ENCODE measurements around the gene SLC35A5. TPM values are rescaled to one million over a fixed set of nuclear protein-coding genes. Genes with fewer than 3 reads are reported as not detected.
"Not testable (repeated sequence)": the region's sequence is repeated elsewhere in the genome, so short reads cannot be mapped to it uniquely, and the experiment has no call there.

SLC35A5 gene
- 8.7 TPM for polyA plus RNA-seq (2012; ENCODE audit: low read depth, missing spikeins)

DNA sequence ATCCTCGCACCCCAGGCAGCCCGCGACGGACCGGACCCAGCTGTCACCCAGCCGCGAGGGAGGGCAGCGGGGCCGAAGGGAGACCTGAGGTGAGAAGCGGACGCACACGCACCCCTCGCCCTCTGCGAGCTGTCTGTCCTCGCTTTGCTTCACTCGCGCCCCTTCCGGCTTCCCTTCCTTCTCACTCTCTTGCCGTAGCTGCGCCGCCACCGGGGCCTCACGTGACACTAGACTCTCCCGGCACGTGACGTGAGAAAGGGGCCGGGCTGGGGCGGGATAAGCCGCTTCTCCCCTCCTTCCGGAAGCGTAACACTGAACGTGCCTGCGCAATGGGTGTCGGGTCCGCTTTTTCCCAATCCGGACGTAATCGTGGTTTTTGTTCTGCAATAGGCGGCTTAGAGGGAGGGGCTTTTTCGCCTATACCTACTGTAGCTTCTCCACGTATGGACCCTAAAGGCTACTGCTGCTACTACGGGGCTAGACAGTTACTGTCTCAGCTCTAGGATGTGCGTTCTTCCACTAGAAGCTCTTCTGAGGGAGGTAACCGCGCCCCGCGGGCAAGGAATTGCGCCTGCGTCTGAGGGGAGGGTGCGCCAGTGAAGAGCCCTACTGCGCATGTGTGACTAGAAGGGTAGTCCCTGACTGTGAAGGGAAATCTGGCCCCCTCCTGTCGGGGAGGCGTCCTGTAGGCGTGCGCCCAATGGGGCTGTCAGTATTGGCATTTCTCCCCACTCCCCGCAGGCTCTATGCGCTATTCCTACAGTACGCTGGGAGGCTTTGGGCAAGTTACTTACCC is at the start of gene SLC35A5, which contains the start of gene ATG3:
SLC35A5 (plus strand) TSS at position 312 of the 796 bp plus-strand sequence. CDS start 1,359 bp downstream, outside the sequence.
ATG3 (minus strand) TSS at position 229 of the 796 bp plus-strand sequence. CDS start 434 bp downstream, outside the sequence.
- TF ChIP-seq SPI1 (IDR thresholded peaks at IDR 0.05; ENCODE audit: low read depth, low read length) (no peak), TAF1 (IDR thresholded peaks at IDR 0.05; ENCODE audit: low read depth, low read length) (peak; percentile 33), POLR2A (IDR thresholded peaks at IDR 0.05; ENCODE audit: low read depth, low read length) (peak; percentile 89), POLR2AphosphoS5 (IDR thresholded peaks at IDR 0.05; ENCODE audit: low read depth, low read length) (peak; percentile 89), PAX5 (IDR thresholded peaks at IDR 0.05; ENCODE audit: insufficient read depth, low read length, severe bottlenecking) (no peak), POU2F2 (IDR thresholded peaks at IDR 0.05; ENCODE audit: low read depth, low read length) (peak; percentile 25; the same call in 1 of the 2 replicates)
- peak; percentile 98 for FAIRE-seq
- peak; percentile 68 for DNase-seq (ENCODE audit: insufficient read length, low spot score)

DNA sequence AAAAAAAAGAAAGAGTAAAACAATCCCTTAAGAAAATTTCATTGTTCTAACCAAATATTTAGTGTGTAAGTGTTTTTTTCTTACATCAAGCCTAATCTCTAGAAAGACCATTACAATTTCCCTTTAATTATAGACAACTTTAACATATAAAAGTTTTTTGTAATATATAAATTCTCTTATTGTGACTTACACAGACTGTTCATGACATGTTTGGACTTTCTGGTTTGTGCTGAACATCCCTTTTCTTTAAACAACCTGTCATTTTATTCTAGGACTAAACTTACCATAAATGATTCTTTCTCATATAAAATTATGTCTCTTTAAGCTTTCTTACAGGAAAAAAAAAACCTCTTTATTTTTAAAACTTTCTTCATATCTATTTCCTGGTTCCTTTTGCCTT is 49.5 kb upstream of the SLC35A5 start:
- TF ChIP-seq PAX5 (IDR thresholded peaks at IDR 0.05; ENCODE audit: insufficient read depth, low read length, severe bottlenecking) (no peak), TAF1 (IDR thresholded peaks at IDR 0.05; ENCODE audit: low read depth, low read length) (no peak), POLR2A (IDR thresholded peaks at IDR 0.05; ENCODE audit: low read depth, low read length) (no peak), POLR2AphosphoS5 (IDR thresholded peaks at IDR 0.05; ENCODE audit: low read depth, low read length) (no peak), POU2F2 (IDR thresholded peaks at IDR 0.05; ENCODE audit: low read depth, low read length) (no peak), SPI1 (IDR thresholded peaks at IDR 0.05; ENCODE audit: low read depth, low read length) (no peak)
- FAIRE-seq (no peak), DNase-seq (ENCODE audit: insufficient read length, low spot score) (no peak)

- no peak for DNase-seq (ENCODE audit: insufficient read length, low spot score)
- TF ChIP-seq POLR2AphosphoS5 (IDR thresholded peaks at IDR 0.05; ENCODE audit: low read depth, low read length) = no peak
- TF ChIP-seq TAF1 (IDR thresholded peaks at IDR 0.05; ENCODE audit: low read depth, low read length) = no peak
- TF ChIP-seq POLR2A (IDR thresholded peaks at IDR 0.05; ENCODE audit: low read depth, low read length) = no peak
- no peak for TF ChIP-seq POU2F2 (IDR thresholded peaks at IDR 0.05; ENCODE audit: low read depth, low read length)
- no peak for TF ChIP-seq SPI1 (IDR thresholded peaks at IDR 0.05; ENCODE audit: low read depth, low read length)
- TF ChIP-seq PAX5 (IDR thresholded peaks at IDR 0.05; ENCODE audit: insufficient read depth, low read length, severe bottlenecking) = no peak
- peak; percentile 94 for FAIRE-seq
These were observed 47.2 kb upstream of the SLC35A5 start for GRCh38 chr3:112514527-112515128.

DNA sequence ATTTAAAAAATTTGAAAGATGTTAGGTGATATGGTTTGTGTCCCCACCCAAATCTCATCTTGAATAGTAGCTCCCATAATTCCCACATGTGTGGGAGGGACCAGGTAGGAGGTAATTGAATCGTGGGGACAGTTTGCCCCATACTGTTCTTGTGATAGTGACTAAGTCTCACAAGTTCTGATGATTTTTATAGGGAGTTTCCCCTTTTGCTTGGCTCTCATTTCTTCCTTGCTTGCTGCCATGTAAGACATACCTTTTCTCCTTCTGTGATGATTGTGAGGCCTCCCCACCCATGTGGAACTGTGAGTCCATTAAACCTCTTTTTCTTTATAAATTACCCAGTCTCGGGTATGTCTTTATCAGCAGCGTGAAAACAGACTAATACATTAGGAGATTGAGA is 42.9 kb upstream of the SLC35A5 start:
- FAIRE-seq = peak; percentile 75
- not testable (repeated sequence) for DNase-seq (ENCODE audit: insufficient read length, low spot score)

- FAIRE-seq (peak; percentile 86), DNase-seq (ENCODE audit: insufficient read length, low spot score) (peak; percentile 18)
- no peak for TF ChIP-seq POLR2AphosphoS5 (IDR thresholded peaks at IDR 0.05; ENCODE audit: low read depth, low read length)
These were observed 42.3 kb upstream of the SLC35A5 start for GRCh38 chr3:112519424-112520001.

GRCh38 chr3:112524127-112524526 is 37.7 kb upstream of the SLC35A5 start:
- not testable (repeated sequence) for DNase-seq (ENCODE audit: insufficient read length, low spot score); FAIRE-seq

- FAIRE-seq (peak; percentile 45), DNase-seq (ENCODE audit: insufficient read length, low spot score) (no peak)
- TF ChIP-seq PAX5 (IDR thresholded peaks at IDR 0.05; ENCODE audit: insufficient read depth, low read length, severe bottlenecking) (no peak), SPI1 (IDR thresholded peaks at IDR 0.05; ENCODE audit: low read depth, low read length) (no peak), POLR2A (IDR thresholded peaks at IDR 0.05; ENCODE audit: low read depth, low read length) (no peak), POLR2AphosphoS5 (IDR thresholded peaks at IDR 0.05; ENCODE audit: low read depth, low read length) (no peak), TAF1 (IDR thresholded peaks at IDR 0.05; ENCODE audit: low read depth, low read length) (no peak), POU2F2 (IDR thresholded peaks at IDR 0.05; ENCODE audit: low read depth, low read length) (no peak)
These were observed 31.3 kb upstream of the SLC35A5 start for GRCh38 chr3:112530573-112530972.

DNA sequence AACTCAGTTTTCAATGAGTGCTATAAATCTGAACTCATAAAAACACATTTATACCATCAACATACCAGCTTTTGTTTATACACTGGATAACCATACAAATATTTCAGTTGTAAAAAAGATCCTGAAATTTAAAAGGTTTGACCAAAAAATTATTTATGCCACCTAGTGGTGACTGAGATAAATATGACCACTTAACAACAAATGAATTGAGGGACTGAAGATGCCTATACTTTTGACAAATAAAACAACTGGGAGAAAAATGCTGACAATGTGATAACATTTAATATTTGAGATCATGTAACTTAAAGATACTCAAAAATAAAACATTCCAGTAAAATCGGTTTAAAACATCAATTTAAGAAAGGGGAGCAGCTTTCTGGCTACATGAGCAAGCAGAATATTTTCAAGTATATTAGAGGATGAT is 30.5 kb upstream of the SLC35A5 start:
- FAIRE-seq (no peak), DNase-seq (ENCODE audit: insufficient read length, low spot score) (no peak)
- TF ChIP-seq POLR2A (IDR thresholded peaks at IDR 0.05; ENCODE audit: low read depth, low read length) (no peak), TAF1 (IDR thresholded peaks at IDR 0.05; ENCODE audit: low read depth, low read length) (no peak), POLR2AphosphoS5 (IDR thresholded peaks at IDR 0.05; ENCODE audit: low read depth, low read length) (no peak), PAX5 (IDR thresholded peaks at IDR 0.05; ENCODE audit: insufficient read depth, low read length, severe bottlenecking) (no peak)

DNA sequence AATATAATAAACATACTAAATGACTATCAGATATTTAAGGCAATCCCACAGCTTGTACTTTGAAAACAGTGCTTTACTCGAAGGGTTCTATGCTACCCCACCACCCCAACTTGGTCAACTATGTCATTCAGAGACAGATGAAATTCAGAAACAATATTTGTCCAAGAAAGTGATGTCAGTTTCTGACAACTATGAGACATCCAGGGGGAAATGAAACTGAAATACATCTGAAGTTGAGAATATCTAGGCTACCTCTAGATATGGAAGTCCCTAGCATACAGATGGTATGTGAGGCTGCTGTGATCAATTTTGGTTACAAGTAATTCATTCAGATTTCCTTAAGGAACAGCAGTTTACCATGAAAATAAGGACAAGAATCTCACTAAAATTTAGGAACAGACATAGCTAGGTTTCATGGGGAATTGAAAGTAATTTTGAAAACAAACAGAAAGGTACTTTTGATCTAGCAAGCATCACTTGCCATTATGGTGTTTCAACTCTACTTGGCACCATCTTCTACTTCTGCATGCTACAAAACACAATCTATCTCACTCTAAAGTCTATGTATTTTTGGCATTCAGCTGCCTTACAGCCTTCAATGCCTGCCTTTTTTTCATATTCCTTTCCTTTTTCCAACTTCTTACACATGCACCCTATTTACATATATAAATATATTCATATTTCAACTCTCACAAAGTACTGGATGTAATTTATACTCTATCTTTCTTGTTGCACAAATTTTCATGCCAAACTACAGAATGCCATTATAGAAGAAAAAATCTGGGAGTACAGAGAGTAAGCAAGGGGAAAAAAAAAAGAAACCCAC is 21.8 kb upstream of the SLC35A5 start:
- TF ChIP-seq SPI1 (IDR thresholded peaks at IDR 0.05; ENCODE audit: low read depth, low read length) (peak; percentile 89), POU2F2 (IDR thresholded peaks at IDR 0.05; ENCODE audit: low read depth, low read length) (no peak)
- DNase-seq (ENCODE audit: insufficient read length, low spot score) (peak; percentile 19), FAIRE-seq (peak; percentile 87)
